Measurements from ENCODE around the gene IGF2BP3.

IGF2BP3 gene

GRCh38 chr7:23472046-23472445 lies 1.8 kb upstream of the IGF2BP3 start:
- DNase-seq (ENCODE audit: low spot score): no peak

- DNase-seq (ENCODE audit: low spot score): no peak
Measured at GRCh38 chr7:23471106-23471859, 992 bp upstream of the IGF2BP3 start.

- DNase-seq (ENCODE audit: low spot score): no peak
Measured at GRCh38 chr7:23469961-23470250, 385 bp downstream of the IGF2BP3 start.

GRCh38 chr7:23469150-23469960 lies 936 bp downstream of the IGF2BP3 start:
- no peak for DNase-seq (ENCODE audit: low spot score)

GRCh38 chr7:23468526-23469149 lies 1.7 kb downstream of the IGF2BP3 start:
- DNase-seq (ENCODE audit: low spot score): no peak

- DNase-seq (ENCODE audit: low spot score): no peak
Measured at GRCh38 chr7:23467806-23468525, 2.3 kb downstream of the IGF2BP3 start.

GRCh38 chr7:23467291-23467805 lies 2.9 kb downstream of the IGF2BP3 start:
- no peak for DNase-seq (ENCODE audit: low spot score)

GRCh38 chr7:23462846-23463245 lies 7.4 kb downstream of the IGF2BP3 start:
- DNase-seq (ENCODE audit: low spot score): no peak

GRCh38 chr7:23458044-23458443 lies 12.2 kb downstream of the IGF2BP3 start:
- DNase-seq (ENCODE audit: low spot score): no peak

GRCh38 chr7:23456093-23456492 lies 14.2 kb downstream of the IGF2BP3 start:
- DNase-seq (ENCODE audit: low spot score): no peak

- no peak for DNase-seq (ENCODE audit: low spot score)
Measured at GRCh38 chr7:23454881-23455526, 15.3 kb downstream of the IGF2BP3 start.

GRCh38 chr7:23450518-23450917 lies 19.8 kb downstream of the IGF2BP3 start:
- no peak for DNase-seq (ENCODE audit: low spot score)

GRCh38 chr7:23449941-23450340 lies 20.4 kb downstream of the IGF2BP3 start:
- DNase-seq (ENCODE audit: low spot score): no peak

- DNase-seq (ENCODE audit: low spot score): no peak
Measured at GRCh38 chr7:23445326-23445725, 25.0 kb downstream of the IGF2BP3 start.

- DNase-seq (ENCODE audit: low spot score): no peak
Measured at GRCh38 chr7:23443974-23444373, 26.3 kb downstream of the IGF2BP3 start.

- DNase-seq (ENCODE audit: low spot score): no peak
Measured at GRCh38 chr7:23438171-23438570, 32.1 kb downstream of the IGF2BP3 start.

- no peak for DNase-seq (ENCODE audit: low spot score)
Measured at GRCh38 chr7:23434147-23434917, 36.0 kb downstream of the IGF2BP3 start.

- no peak for DNase-seq (ENCODE audit: low spot score)
Measured at GRCh38 chr7:23431702-23432199, 38.5 kb downstream of the IGF2BP3 start.

- DNase-seq (ENCODE audit: low spot score): no peak
Measured at GRCh38 chr7:23430893-23431259, 39.4 kb downstream of the IGF2BP3 start.

- DNase-seq (ENCODE audit: low spot score): no peak
Measured at GRCh38 chr7:23426876-23427275, 43.4 kb downstream of the IGF2BP3 start.

GRCh38 chr7:23422909-23423308 lies 47.4 kb downstream of the IGF2BP3 start:
- no peak for DNase-seq (ENCODE audit: low spot score)
